B cell (primary cell): ENCODE data around the gene AFF3. TPM values are rescaled to one million over a fixed set of nuclear protein-coding genes. Genes with fewer than 3 reads are reported as not detected.

ENCODE experiments used
- ATAC-seq: fragments of 200-7000 bp; cut with Tn5 transposase; one replicate; pipeline ENCODE4 v1.10.0; 2021; ENCODE audit warnings: low read depth, mild to moderate bottlenecking, moderate number of reproducible peaks, moderate library complexity
- CTCF ChIA-PET: fragments of 350-600 bp; sonication (Branson Sonifier 250); formaldehyde crosslinking; loops from one replicate; lab custom pipeline; 2021; ENCODE audit warnings: antibody characterized with exemption, inconsistent platforms; lab: Charles Lee
- POLR2A ChIA-PET: fragments of 350-600 bp; sonication (Branson Sonifier 250); formaldehyde crosslinking; loops from one replicate; lab custom pipeline; 2021; ENCODE audit warnings: antibody characterized with exemption; lab: Charles Lee
- DNase-seq: peaks from one replicate; pipeline ENCODE4 v3.0.0; 2013
- H2AFZ ChIP-seq: 2 replicates; pipeline ENCODE4 v1.6.1; 2012; ENCODE audit warnings: mild to moderate bottlenecking, low read depth, low read length; ENCODE audit not compliant: insufficient read depth, poor library complexity, severe bottlenecking
- H3K27ac ChIP-seq, 2 donors: 1 replicate in 1 of 2; 2 replicates in 1 of 2; pipeline ENCODE4 v1.5.1; 2012 to 2013; ENCODE audit warnings: low read length in 2 of 2, mild to moderate bottlenecking in 2 of 2, moderate library complexity in 1 of 2
- H3K27me3 ChIP-seq, 4 experiments: fragments of 200-600 bp in 1 of 4; sonication (generic) in 1 of 4; replicated peaks in 1 of 4; 1 replicate in 2 of 4; 2 replicates in 2 of 4; pipeline versions ENCODE4 v1.6.1 to v1.7.0; 2013 to 2016; ENCODE audit warnings: low read length in 3 of 4, mild to moderate bottlenecking in 2 of 4, mixed read lengths in 1 of 4, moderate library complexity in 1 of 4; ENCODE audit not compliant: insufficient read depth in 4 of 4, control insufficient read depth in 3 of 4; ENCODE audit errors: control extremely low read depth in 1 of 4
- H3K36me3 ChIP-seq, 2 experiments: replicated peaks in 1 of 2; 1 replicate in 1 of 2; 2 replicates in 1 of 2; pipeline versions ENCODE4 v1.6.1 to v1.7.1; 2013; ENCODE audit warnings: low read length in 1 of 2; ENCODE audit not compliant: insufficient read depth in 2 of 2, control insufficient read depth in 1 of 2; ENCODE audit errors: control extremely low read depth in 1 of 2, extremely low read depth in 1 of 2
- H3K4me1 ChIP-seq, 2 donors: fragments of 200-600 bp in 1 of 2; sonication (generic) in 1 of 2; 1 replicate in 1 of 2; 2 replicates in 1 of 2; pipeline versions ENCODE4 v1.5.1 to v1.6.1; 2013 to 2017; ENCODE audit warnings: low read length in 2 of 2; ENCODE audit not compliant: control insufficient read depth in 2 of 2, insufficient read depth in 2 of 2
- H3K4me2 ChIP-seq: replicated peaks from 2 replicates; pipeline ENCODE3; 2012; ENCODE audit warnings: mild to moderate bottlenecking, low read depth, low read length; ENCODE audit not compliant: poor library complexity, severe bottlenecking
- H3K4me3 ChIP-seq, 5 experiments: fragments of 200-600 bp in 1 of 5; sonication (generic) in 1 of 5; 1 replicate in 3 of 5; 2 replicates in 2 of 5; pipeline versions ENCODE4 v1.5.1 to v1.7.0; 2011 to 2016; ENCODE audit warnings: low read length in 4 of 5, mild to moderate bottlenecking in 4 of 5, low read depth in 2 of 5, control low read depth in 1 of 5, moderate library complexity in 1 of 5; ENCODE audit not compliant: insufficient read depth in 1 of 5; ENCODE audit errors: control extremely low read depth in 1 of 5, extremely low read depth in 1 of 5
- H3K79me2 ChIP-seq: fragments of 200-600 bp; sonication (generic); one replicate; pipeline ENCODE4 v1.6.0; 2016; ENCODE audit warnings: low read length; ENCODE audit not compliant: control insufficient read depth, insufficient read depth
- H3K9ac ChIP-seq: fragments of 200-600 bp; sonication (generic); 2 replicates; pipeline ENCODE4 v1.6.1; 2017; ENCODE audit warnings: mild to moderate bottlenecking, low read length, moderate library complexity
- H3K9me3 ChIP-seq, 3 donors: one replicate each; pipeline versions ENCODE4 v1.6.1 to v1.7.1; 2013; ENCODE audit warnings: low read length in 2 of 3; ENCODE audit not compliant: control insufficient read depth in 2 of 3, insufficient read depth in 1 of 3; ENCODE audit errors: control extremely low read depth in 1 of 3
- H4K20me1 ChIP-seq: 2 replicates; pipeline ENCODE4 v1.6.0; 2012; ENCODE audit warnings: mild to moderate bottlenecking, low read length; ENCODE audit not compliant: insufficient read depth, control insufficient read depth, poor library complexity, severe bottlenecking
- H3K27ac Mint-ChIP-seq: one replicate; pipeline ENCODE4 v1.8.0; 2021; ENCODE audit warnings: mixed read lengths
- H3K27me3 Mint-ChIP-seq: one replicate; pipeline ENCODE4 v1.8.0; 2021; ENCODE audit warnings: mixed read lengths
- H3K4me1 Mint-ChIP-seq: one replicate; pipeline ENCODE4 v1.8.0; 2021; ENCODE audit warnings: mixed read lengths
- H3K4me3 Mint-ChIP-seq: one replicate; pipeline ENCODE4 v1.8.0; 2021; ENCODE audit warnings: mixed read lengths
- H3K9me3 Mint-ChIP-seq: one replicate; pipeline ENCODE4 v1.8.0; 2022; ENCODE audit warnings: mixed read lengths; ENCODE audit not compliant: insufficient read depth
- EZH2 ChIP-seq: IDR thresholded peaks from 2 replicates; pipeline ENCODE4 v1.6.1; 2012; ENCODE audit warnings: borderline replicate concordance, low read depth, mild to moderate bottlenecking, moderate library complexity, low read length; ENCODE audit not compliant: insufficient read depth, poor library complexity, severe bottlenecking
- WGBS: methylation state at CpG from one replicate; pipeline ENCODE4 v1.1.5; 2013; ENCODE audit warnings: missing lambda C conversion rate; ENCODE audit not compliant: insufficient coverage; 5-methylcytosine and 5-hydroxymethylcytosine counted together
- intact Hi-C: fragments of 100-400 bp; cut with micrococcal nuclease; formaldehyde crosslinking; loops from one replicate; pipeline ENCODE4 v1.10.0; 2022
- polyA plus RNA-seq: library from polyadenylated mRNA; depleted of rRNA; stranded (reverse); fragments of >200 nt; gene quantifications from 2 replicates; pipeline ENCODE4 v1.2.3, GENCODE V29; 2012
- total RNA-seq, 2 donors: library from RNA; stranded (reverse); fragments of 120-200 nt in 1 of 2; gene quantifications; 1 replicate in 1 of 2; 2 replicates in 1 of 2; pipeline versions ENCODE4 v1.2.3 to v1.2.4, GENCODE V29; 2013 to 2022
- TF ChIP-seq, protein P1 (sequence below): fragments of 200-600 bp; IDR thresholded peaks from one replicate; pipeline ENCODE4 v1.8.0; 2022; ENCODE audit warnings: antibody characterized with exemption, mild to moderate bottlenecking

Gene AFF3
- total and polyA plus RNA-seq, 2 donors (not counting 1 experiment from before 2014, with no cell fraction given) = 117 to 830 TPM

DNA sequence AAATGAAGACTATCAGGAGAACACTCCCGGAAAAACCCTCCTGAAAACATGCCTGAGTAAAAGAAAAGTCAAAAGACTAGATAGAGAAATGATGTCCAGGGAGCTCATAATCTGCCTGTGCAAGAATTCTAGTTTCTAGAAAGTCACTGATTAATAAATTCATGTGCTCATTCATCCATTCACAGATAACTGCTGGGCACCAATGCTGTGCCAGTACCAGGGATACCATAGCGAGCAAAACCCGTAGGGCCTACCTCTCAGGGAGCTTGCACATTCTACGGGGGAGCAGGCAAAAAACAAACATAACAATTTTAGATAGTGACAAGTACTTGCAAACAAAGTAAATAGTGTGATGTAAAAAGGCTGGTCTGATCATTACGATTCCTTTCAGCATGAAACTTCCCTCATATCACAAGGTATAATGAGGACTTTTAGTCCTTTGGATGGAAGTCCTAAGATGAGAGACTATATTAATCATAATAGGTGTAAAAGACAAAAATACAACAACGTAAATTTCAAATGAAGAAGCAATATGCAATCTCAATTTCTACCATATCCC is 289.9 kb downstream of the AFF3 start:
- Histone ChIP-seq H3K79me2 (peaks cover 88% of the 10 kb centered on the region), H2AFZ (no peak overlapping the region), H3K27ac (no peak overlapping the region), H3K9me3 (no peaks in the 10 kb centered on the region), H3K9ac (no peak overlapping the region), H3K4me2 (no peak overlapping the region), H3K27me3 (no peaks in the 10 kb centered on the region), H4K20me1 (peaks cover 82% of the 10 kb centered on the region), H3K36me3 (peaks cover 0 to 22% of the 10 kb centered on the region in 2 experiments), H3K4me1 (no peaks in the 10 kb centered on the region), H3K4me3 (no peak overlapping the region)
- H3K4me3 Mint-ChIP-seq = no peak overlapping the region
- H3K27ac Mint-ChIP-seq = no peak overlapping the region
- ChIA-PET POLR2A (no interaction called here), CTCF (interaction anchor here (1.5 kb wide), 1 partner anchor 9 kb away, joined by 4 read pairs; no protein-coding TSS in a partner anchor)
- TF ChIP-seq, protein P1, sequence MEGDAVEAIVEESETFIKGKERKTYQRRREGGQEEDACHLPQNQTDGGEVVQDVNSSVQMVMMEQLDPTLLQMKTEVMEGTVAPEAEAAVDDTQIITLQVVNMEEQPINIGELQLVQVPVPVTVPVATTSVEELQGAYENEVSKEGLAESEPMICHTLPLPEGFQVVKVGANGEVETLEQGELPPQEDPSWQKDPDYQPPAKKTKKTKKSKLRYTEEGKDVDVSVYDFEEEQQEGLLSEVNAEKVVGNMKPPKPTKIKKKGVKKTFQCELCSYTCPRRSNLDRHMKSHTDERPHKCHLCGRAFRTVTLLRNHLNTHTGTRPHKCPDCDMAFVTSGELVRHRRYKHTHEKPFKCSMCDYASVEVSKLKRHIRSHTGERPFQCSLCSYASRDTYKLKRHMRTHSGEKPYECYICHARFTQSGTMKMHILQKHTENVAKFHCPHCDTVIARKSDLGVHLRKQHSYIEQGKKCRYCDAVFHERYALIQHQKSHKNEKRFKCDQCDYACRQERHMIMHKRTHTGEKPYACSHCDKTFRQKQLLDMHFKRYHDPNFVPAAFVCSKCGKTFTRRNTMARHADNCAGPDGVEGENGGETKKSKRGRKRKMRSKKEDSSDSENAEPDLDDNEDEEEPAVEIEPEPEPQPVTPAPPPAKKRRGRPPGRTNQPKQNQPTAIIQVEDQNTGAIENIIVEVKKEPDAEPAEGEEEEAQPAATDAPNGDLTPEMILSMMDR = no peak
- ATAC-seq (no peak), DNase-seq (no peak)
- 80% methylated on average over 1 of the region's 6 CpGs for WGBS
- H3K9me3 Mint-ChIP-seq = peaks cover 2% of the 10 kb centered on the region
- no peaks in the 10 kb centered on the region for H3K27me3 Mint-ChIP-seq
- peaks cover 22% of the 10 kb centered on the region for H3K4me1 Mint-ChIP-seq
- intact Hi-C loops = no loop called here

DNA sequence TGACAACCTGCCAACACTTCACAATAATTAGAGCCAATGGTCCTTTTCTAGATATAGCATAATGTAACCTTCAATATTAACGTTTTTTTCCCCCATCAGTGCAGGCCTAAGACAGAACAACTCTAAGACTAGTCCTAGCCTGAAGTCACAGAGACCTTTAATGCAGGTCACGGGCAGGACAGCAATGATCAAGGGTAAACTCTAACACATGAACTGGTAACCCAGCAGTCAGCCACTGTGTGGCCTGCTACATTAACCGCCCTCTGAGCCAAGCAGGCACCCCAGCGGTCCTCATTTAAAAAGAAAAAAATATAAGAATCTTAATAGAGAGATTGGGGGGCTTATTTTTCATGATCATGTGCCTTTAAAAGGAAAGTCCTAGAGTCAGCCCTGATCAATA is 290.6 kb downstream of the AFF3 start:
- no peak overlapping the region for H3K4me3 ChIP-seq
- H2AFZ ChIP-seq = no peak overlapping the region
- H3K9me3 Mint-ChIP-seq = peaks cover 2% of the 10 kb centered on the region
- no peak overlapping the region for H3K27ac ChIP-seq
- ATAC-seq = no peak
- WGBS = 100% methylated on average over 2 of the region's 4 CpGs
- no peak overlapping the region for H3K4me2 ChIP-seq
- no peaks in the 10 kb centered on the region for H3K4me1 ChIP-seq
- peaks cover 0 to 22% of the 10 kb centered on the region in 2 experiments for H3K36me3 ChIP-seq
- no peak overlapping the region for H3K27ac Mint-ChIP-seq
- no peak overlapping the region for H3K9ac ChIP-seq
- H3K27me3 ChIP-seq = no peaks in the 10 kb centered on the region
- H3K79me2 ChIP-seq = peaks cover 90% of the 10 kb centered on the region
- ChIA-PET CTCF (interaction anchor here (1.5 kb wide), 1 partner anchor 10 kb away, joined by 4 read pairs; no protein-coding TSS in a partner anchor), POLR2A (no interaction called here)
- peaks cover 83% of the 10 kb centered on the region for H4K20me1 ChIP-seq
- H3K4me1 Mint-ChIP-seq = peaks cover 20% of the 10 kb centered on the region
- no peak overlapping the region for H3K4me3 Mint-ChIP-seq
- TF ChIP-seq, protein P1 = no peak
- TF ChIP-seq EZH2 = no peak
- H3K27me3 Mint-ChIP-seq = no peaks in the 10 kb centered on the region
- DNase-seq = no peak
- intact Hi-C loops = no loop called here
- no peaks in the 10 kb centered on the region for H3K9me3 ChIP-seq
